ENCODE results near the gene P2RX3.

DNA sequence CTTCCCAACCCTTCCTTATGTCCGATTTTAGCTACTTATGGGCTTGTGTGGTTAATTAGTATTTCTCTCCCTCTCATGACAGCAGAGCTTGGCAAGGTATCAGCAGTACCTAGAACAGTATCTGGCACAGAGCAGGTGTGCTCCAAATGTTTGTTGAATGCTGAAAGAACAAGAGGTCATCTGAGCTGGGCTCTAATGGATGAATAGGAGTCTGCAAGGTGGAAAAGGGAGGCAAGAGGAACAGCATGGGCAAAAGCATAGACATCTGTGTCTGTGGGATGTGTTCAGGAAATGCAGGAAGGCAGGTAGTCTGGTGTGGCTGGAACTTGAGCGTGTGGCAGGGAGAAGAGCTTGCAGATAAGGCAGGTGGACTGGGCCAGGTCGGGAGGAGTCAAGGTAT lies 23.8 kb downstream of the P2RX3 start:
- TF ChIP-seq, protein P1, sequence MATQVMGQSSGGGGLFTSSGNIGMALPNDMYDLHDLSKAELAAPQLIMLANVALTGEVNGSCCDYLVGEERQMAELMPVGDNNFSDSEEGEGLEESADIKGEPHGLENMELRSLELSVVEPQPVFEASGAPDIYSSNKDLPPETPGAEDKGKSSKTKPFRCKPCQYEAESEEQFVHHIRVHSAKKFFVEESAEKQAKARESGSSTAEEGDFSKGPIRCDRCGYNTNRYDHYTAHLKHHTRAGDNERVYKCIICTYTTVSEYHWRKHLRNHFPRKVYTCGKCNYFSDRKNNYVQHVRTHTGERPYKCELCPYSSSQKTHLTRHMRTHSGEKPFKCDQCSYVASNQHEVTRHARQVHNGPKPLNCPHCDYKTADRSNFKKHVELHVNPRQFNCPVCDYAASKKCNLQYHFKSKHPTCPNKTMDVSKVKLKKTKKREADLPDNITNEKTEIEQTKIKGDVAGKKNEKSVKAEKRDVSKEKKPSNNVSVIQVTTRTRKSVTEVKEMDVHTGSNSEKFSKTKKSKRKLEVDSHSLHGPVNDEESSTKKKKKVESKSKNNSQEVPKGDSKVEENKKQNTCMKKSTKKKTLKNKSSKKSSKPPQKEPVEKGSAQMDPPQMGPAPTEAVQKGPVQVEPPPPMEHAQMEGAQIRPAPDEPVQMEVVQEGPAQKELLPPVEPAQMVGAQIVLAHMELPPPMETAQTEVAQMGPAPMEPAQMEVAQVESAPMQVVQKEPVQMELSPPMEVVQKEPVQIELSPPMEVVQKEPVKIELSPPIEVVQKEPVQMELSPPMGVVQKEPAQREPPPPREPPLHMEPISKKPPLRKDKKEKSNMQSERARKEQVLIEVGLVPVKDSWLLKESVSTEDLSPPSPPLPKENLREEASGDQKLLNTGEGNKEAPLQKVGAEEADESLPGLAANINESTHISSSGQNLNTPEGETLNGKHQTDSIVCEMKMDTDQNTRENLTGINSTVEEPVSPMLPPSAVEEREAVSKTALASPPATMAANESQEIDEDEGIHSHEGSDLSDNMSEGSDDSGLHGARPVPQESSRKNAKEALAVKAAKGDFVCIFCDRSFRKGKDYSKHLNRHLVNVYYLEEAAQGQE (IDR thresholded peaks at IDR 0.05; ENCODE audit: unreplicated experiment), result no peak
- TF ChIP-seq, protein P2, sequence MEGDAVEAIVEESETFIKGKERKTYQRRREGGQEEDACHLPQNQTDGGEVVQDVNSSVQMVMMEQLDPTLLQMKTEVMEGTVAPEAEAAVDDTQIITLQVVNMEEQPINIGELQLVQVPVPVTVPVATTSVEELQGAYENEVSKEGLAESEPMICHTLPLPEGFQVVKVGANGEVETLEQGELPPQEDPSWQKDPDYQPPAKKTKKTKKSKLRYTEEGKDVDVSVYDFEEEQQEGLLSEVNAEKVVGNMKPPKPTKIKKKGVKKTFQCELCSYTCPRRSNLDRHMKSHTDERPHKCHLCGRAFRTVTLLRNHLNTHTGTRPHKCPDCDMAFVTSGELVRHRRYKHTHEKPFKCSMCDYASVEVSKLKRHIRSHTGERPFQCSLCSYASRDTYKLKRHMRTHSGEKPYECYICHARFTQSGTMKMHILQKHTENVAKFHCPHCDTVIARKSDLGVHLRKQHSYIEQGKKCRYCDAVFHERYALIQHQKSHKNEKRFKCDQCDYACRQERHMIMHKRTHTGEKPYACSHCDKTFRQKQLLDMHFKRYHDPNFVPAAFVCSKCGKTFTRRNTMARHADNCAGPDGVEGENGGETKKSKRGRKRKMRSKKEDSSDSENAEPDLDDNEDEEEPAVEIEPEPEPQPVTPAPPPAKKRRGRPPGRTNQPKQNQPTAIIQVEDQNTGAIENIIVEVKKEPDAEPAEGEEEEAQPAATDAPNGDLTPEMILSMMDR (conservative IDR thresholded peaks at IDR 0.05; ENCODE audit: low read depth in 2 of 2), result no peak
- TF ChIP-seq CREB1 (CRISPR knock-in tag; IDR thresholded peaks at IDR 0.05; ENCODE audit: low read depth), result no peak
- no peak for TF ChIP-seq JUNB (IDR thresholded peaks at IDR 0.05; ENCODE audit: unreplicated experiment)
- TF ChIP-seq EZH2phosphoT487 (IDR thresholded peaks at IDR 0.05; ENCODE audit: unreplicated experiment), result no peak
- no peak for TF ChIP-seq EZH2 (IDR thresholded peaks at IDR 0.05; ENCODE audit: low read depth, unreplicated experiment)
- no peak for TF ChIP-seq POLR2AphosphoS5 (IDR thresholded peaks at IDR 0.05; ENCODE audit: low read depth)
- TF ChIP-seq, protein P3, sequence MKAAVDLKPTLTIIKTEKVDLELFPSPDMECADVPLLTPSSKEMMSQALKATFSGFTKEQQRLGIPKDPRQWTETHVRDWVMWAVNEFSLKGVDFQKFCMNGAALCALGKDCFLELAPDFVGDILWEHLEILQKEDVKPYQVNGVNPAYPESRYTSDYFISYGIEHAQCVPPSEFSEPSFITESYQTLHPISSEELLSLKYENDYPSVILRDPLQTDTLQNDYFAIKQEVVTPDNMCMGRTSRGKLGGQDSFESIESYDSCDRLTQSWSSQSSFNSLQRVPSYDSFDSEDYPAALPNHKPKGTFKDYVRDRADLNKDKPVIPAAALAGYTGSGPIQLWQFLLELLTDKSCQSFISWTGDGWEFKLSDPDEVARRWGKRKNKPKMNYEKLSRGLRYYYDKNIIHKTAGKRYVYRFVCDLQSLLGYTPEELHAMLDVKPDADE (IDR thresholded peaks at IDR 0.05), result no peak
- no peak for TF ChIP-seq ZNF331 (CRISPR knock-in tag; IDR thresholded peaks at IDR 0.05; ENCODE audit: low read depth)
- TF ChIP-seq ZNF114 (CRISPR knock-in tag; IDR thresholded peaks at IDR 0.05), result no peak
